ENCODE measurements around the gene NPTX2.

GRCh38 chr7:98651760-98652159, 34.7 kb downstream of the NPTX2 start:
- TF ChIP-seq CTCF (conservative IDR thresholded peaks at IDR 0.05; ENCODE audit: low read length) (no peak), EZH2phosphoT487 (IDR thresholded peaks at IDR 0.05; ENCODE audit: borderline replicate concordance, low read depth, low read length) (no peak)

Measured in OCI-LY7 (cell line).